ENCODE data around the gene PIGW.

Gene PIGW

GRCh38 chr17:36546418-36547093 is 11.8 kb downstream of the PIGW start:
- no peak for DNase-seq (ENCODE audit: low read depth)

GRCh38 chr17:36547776-36548175 is 13.0 kb downstream of the PIGW start:
- no peak for DNase-seq (ENCODE audit: low read depth)

GRCh38 chr17:36550491-36551417 is 16.0 kb downstream of the PIGW start:
- DNase-seq (ENCODE audit: low read depth): no peak

GRCh38 chr17:36553459-36553858 is 18.7 kb downstream of the PIGW start:
- DNase-seq (ENCODE audit: low read depth): no peak

- no peak for DNase-seq (ENCODE audit: low read depth)
These were observed 31.3 kb downstream of the PIGW start for GRCh38 chr17:36566081-36566480.

- no peak for DNase-seq (ENCODE audit: low read depth)
These were observed 40.2 kb downstream of the PIGW start for GRCh38 chr17:36575028-36575427.

GRCh38 chr17:36576793-36577192 is 42.0 kb downstream of the PIGW start:
- no peak for DNase-seq (ENCODE audit: low read depth)

- DNase-seq (ENCODE audit: low read depth): no peak
These were observed 43.9 kb downstream of the PIGW start for GRCh38 chr17:36578671-36579070.

GRCh38 chr17:36583787-36584186 is 49.0 kb downstream of the PIGW start:
- DNase-seq (ENCODE audit: low read depth): no peak

GRCh38 chr17:36586138-36586537 is 51.4 kb downstream of the PIGW start:
- DNase-seq (ENCODE audit: low read depth): no peak

All from stimulated activated CD8-positive, alpha-beta memory T cell treated with anti-CD3 and anti-CD28 coated beads, Interleukin-12 subunit alpha, Interleukin-12 subunit beta, amount 100 ng/mL, for 1 hour (primary cell).